HG03469 (cell line): ENCODE results near the gene MPPED1.

ENCODE experiments used
- ATAC-seq: cut with Tn5 transposase; IDR thresholded peaks from one replicate; pipeline ENCODE4 v1.9.1; 2021; ENCODE audit warnings: mild to moderate bottlenecking, moderate library complexity, moderate number of reproducible peaks; ENCODE audit not compliant: unreplicated experiment

The MPPED1 gene, protein sequence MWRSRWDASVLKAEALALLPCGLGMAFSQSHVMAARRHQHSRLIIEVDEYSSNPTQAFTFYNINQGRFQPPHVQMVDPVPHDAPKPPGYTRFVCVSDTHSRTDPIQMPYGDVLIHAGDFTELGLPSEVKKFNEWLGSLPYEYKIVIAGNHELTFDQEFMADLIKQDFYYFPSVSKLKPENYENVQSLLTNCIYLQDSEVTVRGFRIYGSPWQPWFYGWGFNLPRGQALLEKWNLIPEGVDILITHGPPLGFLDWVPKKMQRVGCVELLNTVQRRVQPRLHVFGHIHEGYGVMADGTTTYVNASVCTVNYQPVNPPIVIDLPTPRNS

DNA sequence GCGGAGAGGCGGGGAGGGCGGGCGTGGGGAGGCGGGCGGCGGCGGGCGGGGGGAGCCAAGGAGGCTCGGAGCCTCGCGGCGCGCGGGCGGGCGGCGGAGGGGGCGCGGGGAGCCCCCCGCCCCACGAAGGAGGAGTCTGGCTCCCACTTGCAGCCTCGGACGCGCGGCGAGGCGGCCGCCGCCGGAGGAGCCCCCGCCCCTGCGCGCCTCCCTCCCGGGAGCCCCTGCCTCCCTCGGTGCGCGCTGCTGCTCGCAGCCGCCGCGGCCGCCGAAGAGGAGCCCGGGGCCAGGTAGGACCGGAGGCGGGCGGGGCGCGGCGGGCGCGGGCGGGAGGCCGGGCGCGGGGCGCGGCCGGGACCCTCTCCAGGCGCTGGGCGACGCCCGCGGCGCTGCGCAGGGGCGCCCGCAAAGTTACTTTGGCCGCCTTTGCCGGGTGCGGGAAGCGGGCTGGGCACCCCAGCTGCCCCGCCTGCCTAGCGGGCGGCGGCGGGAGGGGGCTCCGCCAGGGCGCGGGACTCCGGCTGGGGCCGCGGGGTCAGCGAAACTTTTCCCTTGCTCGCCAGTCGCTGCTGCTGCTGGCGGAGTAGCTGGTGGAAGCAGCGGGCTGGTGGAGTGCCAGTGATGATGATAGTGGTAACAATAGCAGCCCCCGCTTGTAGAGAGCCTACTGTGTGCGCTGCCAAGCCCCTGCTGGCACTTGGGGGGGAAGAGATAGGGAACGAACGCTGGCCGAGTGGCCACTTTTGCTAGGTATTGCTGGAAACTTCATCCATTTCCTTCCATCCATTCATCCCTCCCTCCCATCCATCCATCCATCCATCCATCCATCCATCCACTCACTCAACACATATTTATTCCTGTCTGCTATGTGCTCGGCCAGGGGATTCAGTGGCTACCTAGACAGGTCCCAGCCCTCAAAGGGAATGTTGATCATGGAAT lies at the start of gene MPPED1:
Gene MPPED1, plus strand, starts transcription at position 146 of the 939 bp plus-strand sequence. CDS start 12,972 bp downstream, outside the sequence.
- ATAC-seq, result no peak

DNA sequence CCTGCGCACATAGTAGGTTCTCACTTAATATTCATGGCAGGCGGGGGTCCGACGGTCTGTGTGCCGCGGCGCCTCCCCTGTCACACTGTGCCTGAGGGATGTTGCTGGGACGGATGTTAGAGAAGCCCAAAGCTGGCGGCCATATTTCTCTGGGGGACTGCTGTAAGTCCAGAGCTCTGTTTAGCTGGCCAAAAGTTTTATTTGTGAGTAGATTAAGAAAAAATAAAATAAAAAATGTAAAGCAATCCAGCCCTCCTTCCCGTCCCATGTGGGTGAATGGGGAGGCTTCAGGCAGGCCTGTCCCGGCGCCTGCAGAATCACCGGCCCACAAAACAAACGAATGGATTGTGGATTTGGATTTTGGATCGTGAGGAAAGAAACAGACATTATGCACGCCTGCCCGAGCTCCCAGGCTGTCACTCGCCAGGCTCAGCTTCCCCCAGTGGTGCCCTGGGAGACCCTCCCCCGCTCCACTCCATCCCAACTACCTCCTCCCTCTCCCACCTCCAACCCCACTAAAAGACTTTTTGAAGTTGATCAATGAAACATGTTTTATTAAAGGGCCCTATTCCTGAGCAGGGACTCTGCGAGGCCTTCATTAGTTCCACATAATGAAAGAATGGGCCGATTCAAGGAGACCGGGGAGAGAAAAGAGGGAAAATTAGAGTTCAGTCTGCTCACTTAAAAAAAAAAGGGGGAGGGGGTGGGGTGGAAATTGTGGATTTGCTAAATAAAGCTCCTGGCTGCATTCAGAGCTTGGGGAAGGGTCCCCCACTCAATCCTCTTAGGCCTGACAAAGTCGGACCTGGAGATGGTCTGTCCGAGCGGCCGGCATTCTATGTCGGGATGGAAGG lies 48.3 kb upstream of the MPPED1 start:
- ATAC-seq, result no peak

DNA sequence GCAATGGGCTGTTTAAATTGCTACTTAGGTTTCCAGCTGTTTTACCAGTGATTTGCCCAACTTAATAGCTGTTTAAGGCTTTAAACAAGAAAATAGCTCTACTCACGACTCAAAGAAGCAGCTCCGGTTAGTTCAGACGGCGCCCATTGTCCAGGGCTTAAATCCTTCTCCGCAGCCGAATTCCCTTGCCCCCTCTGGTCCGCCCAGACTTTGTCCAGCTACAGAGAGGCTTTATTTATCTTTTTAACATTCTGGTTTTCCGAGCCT lies 47.7 kb upstream of the MPPED1 start:
- ATAC-seq, result no peak

DNA sequence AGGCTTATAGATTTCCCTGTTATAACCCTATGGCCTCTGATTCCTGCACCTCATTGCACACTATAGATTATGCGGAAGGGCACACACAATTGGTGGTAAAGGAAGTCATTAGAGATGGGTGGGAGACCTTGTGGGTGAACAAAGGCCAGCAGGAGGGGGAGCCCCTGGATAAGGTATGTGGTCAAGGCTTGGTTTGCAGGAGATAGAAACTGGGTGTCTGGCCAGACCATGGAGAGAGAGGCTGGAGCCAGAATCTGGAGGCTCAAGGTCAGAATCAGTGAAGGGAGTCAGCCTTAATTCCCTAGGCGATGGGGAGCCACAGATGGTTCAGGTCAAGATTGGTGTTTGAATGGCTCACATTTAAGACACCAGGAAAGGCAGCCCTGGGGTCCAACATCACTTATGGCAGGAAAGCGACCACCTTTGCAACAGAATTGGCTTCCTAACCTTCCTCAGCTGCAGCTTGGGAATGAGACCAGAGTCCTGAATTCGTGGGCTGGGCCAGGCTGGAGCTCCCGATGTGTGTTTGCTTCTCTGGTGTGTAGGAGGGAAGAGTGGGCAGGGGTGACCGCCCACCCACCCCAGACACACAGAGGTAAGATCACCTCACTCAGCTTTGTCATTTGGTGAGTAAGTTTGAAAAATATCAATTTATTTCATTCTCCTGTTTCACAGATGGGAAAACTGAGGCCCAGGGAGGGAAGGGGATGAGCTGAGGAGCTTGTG lies 45.9 kb upstream of the MPPED1 start:
- ATAC-seq, result no peak

DNA sequence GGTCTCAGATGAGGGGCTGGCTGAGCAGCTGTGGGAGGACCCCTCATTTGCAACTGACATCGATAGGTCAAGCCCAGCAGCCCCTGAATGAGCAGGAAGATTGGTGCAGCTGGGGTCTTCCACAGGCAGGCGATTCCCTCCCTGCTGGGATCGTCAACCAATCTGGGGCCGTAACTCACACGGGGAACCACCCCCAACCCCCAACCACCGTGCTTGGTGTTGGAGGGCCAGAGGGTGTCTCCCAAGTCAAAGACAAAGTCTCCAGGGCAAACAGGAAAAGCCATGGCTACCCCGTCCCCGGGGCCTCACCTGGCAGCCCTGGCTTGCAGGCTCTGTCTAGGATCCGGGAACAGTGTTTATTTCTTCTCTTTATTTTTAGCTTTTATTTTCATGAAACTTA lies 41.8 kb upstream of the MPPED1 start:
- ATAC-seq, result no peak

DNA sequence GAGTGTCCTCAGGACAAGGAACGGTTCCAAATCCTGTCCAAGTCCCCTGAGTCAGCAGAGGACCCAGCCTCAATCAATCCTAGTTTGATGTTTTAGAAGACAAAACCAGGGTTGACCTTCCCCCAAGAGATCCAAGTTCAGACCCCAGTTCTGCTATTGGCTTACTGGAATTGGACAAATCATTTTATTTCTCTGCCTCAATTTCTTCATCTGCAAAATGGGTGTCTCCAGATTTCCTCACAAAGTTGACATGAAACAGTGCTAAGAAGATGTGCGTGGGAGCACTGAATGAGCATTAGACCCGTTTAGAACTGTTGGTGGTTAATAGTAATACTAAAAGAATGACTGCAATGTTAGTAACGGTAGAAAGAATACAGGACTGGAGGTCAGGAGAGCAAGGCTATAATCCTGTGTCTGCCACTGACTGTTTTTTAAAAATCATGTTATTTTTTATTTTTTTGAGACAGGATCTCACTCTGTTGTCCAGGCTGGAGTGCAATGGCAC lies 35.8 kb upstream of the MPPED1 start:
- no peak for ATAC-seq

DNA sequence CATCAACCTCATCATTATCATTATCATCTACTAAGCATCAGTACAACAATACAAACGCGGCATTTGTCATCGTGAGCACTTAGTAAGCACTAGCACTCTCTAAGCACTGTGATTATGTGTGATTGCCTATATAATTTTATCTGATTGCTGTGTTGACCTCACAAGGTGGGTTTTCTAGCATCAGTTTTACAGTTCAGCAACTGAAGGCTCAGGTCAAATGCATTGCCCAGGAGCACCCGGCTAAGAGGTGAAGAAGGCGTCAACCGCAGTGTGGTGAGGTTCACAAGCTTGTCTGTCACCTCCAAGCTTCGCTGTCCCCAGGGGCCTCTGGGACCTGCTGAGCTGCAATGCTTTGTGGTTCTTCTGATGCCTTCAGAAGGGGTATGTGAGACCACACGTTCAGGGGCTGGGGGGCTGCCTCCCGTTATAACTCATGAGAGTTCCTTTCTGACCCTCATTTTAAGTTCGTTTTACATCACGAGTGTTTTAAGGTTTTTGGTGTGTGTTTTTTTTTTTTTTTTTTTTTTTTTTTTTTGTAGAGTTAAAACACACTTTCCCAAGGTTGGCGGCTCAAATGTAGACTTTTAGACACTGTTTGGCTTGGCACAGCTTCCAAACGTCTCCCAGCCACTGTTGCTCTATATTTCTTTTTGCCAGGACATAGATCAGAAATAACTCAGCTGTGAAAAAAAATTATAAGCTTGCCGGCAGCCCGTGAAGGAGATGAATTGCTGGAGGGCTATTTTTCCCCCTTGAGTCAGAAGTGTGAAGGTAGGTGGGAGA lies 34.9 kb upstream of the MPPED1 start:
- ATAC-seq, result no peak

DNA sequence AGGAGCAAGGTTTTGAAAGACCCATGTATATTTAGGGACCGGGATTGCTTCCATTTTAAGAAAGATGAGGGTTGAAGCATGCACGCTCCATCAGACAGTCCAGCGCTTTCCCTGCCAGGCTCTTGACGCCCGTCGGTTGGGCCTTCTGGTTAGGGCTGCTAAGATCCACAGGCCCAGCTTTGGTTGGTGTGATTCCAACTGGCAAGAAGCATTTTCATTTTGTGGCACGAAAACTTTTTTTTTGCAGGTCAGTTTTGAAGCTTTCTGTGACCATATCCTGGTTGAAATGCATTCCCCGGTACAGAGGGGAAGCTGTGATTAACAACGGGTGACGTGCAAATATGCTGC lies 34.3 kb upstream of the MPPED1 start:
- ATAC-seq, result no peak

DNA sequence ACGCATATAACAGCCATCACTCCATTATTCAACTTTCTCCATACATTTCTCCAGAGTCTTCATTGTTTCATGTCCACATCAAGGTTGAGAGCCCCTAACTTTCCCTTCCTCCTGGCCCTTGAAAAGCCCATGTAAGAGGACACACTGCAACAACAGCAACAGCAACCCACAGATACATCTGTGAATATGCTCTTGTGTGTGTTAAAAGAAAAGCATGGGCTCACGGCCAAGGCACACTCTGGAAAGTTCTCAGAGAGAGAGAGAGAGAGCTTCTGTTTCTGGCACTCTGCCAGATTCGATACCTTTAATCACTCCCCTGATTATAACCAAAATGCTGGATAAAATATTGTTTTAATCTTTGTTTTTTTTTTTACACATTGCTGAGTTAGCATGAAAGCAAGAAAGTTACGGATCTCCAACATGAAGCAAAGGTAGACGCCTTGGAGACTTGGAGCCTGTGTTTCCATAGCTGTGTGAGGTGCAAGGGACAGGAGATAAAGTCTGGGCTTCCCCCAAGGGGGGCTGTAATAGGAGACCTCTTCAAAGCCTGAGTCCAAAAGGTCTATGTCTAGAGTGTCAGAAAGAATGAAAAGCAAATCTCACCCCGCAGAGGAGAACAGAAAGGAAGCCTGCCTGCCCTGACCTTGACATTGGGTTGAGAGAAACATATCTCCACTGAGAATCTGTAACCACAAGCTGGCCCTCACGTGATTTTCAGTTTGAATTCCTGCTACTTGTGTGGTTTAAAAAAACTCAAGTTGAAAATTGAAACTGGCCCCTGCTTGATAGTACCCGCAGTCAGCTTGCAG lies 33.7 kb upstream of the MPPED1 start:
- no peak for ATAC-seq

DNA sequence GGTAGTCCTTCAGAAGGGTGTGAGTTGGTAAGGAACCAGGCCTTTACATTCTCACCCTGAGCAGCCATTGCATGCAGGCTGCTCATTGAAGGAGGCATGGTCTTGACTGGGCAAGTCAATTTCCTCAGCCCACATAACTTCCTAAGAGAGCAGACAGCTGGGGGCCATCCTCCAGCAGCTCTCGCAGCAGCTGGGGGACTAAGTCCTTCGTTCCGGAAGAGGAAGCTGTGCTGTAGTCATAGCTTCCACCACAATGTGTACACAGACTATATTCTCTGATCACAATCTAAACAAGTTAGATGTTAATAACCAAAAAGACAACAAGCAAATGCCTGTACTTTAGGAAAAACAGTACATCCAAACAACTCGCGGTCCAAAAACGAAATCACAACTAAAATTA lies 30.1 kb upstream of the MPPED1 start:
- no peak for ATAC-seq

DNA sequence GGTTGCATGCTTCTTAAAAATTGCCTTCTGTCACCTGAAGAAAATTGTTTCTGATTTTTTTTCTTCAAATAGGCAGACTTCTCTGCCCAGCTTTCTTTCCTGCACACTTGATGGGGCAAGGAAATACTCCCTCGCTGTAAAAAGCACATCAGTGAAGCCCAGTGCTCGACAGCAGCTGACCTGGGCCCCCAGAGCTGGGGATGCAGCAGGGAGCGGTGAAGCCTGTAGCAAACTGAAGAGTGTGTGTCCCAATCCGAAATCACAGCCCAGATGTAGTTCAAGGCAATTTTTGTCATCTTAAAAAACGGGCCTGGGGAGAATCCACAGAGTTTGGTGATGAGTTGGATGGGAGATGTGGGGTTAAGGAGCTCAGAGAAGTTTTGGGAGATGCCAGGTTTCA lies 27.0 kb upstream of the MPPED1 start:
- ATAC-seq, result no peak

DNA sequence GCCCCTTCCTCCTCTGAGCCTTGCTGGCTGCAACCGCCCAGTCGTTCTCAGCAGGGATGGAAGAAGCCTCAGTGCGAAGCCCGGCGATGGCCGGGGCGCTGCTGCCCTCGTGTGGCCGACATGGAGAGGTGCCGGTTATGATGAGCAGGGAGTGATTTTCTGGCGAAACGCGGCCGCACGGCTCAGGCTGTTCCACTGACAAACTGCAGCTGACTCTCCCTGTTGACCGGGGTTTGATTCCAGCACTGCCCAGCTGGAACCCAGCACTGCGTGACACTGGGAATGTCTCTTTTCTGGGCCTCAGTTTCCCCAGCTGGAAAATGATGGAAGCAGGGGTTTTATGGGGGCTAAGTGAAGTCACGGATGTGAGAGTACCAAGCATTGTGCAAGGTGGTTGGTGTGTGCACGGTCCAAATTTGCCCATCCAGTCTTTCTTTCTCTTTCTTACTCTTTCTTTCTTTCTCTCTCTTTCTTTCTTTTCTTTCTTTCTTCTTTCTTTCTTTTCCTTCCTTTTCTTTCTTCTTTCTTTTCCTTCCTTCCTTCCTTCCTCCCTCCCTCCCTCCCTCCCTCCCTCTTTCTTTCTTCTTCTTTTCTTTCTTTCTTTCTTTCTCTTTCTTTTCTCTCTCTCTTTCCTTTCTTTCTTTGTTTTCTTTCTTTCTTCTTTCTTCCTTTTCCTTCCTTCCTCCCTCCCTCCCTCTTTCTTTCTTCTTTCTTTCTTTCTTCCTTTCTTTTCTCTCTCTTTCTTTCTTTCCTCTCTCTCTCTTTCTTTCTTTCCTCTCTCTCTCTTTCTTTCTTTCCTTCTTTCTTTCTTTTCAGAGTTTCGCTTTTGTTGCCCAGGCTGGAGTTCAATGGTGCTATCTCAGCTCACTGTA lies 25.8 kb upstream of the MPPED1 start:
- ATAC-seq, result no peak

DNA sequence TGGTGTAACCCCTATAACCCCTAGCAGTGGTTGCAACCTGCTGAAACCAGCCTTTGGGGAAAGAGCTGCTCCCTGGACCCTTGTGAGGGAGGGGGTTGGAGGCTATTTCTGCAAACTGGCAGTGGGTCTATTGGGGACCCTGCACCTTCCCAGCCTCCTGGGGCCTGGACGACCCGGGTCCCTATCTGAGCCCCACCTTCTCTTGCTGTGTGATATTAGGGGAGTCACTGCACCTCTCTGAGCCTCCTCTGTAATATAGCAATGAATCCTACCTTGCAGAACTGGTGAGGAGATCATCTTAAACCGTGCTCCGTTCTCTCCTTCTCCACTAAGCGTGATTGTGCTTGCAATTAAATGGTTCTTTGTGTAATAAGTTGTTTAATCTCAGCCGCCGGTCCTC lies 24.0 kb upstream of the MPPED1 start:
- no peak for ATAC-seq

DNA sequence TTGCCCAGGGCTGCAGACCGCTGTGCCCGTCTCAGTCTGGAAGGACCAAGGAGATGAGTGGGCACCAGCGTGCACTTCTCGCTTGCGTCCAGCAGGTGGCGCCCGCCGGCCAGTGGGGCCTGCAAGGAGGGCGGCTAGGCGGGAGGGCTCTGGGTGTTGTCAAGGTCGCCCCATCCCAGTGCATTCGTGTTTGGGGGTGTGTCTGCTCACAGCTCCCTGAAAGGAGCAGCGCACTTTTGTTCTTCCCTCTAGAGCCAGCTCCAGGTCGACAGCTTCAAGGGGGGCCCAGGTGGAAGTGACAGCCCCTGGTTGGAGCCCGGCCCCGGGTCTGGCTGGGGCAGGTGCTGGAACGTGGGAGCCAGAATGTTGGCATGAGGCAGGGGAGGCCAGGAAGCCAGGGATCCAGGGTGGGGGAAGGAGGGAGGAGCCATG lies 23.4 kb upstream of the MPPED1 start:
- ATAC-seq, result no peak

DNA sequence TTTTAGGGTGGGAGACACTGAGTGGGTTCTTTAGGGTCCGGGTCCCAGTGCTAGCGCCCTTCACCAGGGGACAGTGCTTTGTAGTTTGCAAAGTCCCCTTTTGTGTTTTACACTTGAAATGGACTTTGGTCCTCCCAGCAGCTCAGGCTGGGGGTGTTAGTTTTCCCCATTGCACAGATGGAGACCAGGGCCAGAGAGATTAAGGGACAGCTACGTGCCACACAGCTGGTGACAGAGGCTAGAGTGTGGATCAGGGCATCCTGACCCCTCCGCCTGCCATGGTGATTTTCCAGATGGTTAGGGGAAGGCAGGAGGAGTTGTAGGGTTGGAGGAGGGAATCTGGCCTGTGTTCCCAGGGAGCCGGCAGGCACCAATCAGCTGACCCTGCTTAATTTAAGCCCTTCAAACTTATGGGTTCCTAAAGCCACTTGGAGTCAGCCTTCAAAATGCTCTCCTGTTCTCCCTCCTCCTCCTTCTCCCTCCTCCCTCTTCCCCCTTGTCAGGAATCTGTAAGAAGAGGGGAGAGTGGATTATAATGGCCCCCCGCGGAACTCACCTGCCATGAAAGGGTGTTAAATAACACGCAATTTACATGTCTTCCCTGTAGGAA lies 22.5 kb upstream of the MPPED1 start:
- ATAC-seq, result no peak

DNA sequence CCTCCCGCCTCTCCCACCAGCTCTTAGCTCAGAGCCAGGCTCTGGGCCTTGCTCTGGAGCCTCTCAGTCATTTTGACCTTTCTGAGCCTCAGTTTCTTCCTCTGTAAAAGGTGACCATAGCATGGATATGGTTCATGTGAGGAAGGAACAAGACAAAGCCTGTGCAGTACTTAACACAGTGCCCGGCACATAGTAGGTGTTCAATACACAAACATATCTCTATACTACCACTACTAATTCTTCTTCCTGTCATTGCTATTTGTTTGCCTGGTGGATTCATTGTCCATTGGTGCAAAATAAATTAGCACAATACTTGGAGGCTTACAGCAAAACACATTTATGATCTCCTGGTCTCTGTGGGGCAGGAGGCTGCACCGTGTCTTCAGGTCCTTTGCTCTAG lies 21.6 kb upstream of the MPPED1 start:
- no peak for ATAC-seq

DNA sequence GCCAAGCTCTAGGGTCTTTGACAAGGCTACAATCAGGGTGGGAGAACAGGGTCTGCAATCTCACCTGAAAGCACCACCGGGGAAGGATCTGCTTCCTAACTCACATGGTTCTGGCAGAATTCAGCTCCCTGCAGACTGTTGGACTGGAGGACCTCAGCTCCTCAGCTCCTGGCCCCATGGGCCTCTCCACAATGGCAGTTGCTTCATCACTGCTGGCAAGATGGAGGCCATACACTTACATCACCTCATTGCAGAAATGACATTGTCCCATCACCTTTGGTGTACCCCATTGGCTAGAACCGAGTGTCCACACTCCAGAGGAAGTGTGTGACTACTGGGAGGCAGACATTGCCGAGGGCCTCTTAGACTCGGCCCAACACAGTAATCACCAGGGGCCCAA lies 20.9 kb upstream of the MPPED1 start:
- no peak for ATAC-seq

DNA sequence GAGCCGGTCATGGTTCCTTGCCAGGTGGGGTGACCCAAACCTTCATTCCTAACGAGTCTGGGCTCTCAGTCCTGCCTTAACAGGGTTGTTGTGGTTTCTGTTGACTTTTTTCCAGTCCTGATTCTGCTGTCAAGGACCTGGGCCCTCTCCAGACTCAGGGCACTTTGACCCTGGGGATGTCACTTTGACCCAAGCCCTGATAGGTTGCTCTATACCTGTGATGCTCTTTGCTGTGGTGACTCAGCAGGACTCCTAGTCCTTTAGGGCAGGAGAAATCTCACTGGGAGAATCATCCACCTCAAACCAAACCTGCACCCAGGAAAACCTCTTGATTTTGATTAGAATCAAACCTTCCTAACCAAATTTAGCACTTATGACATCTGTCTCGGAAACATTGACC lies 20.5 kb upstream of the MPPED1 start:
- no peak for ATAC-seq
